ENCODE measurements around the gene ADAMTSL2.

The ADAMTSL2 gene

DNA sequence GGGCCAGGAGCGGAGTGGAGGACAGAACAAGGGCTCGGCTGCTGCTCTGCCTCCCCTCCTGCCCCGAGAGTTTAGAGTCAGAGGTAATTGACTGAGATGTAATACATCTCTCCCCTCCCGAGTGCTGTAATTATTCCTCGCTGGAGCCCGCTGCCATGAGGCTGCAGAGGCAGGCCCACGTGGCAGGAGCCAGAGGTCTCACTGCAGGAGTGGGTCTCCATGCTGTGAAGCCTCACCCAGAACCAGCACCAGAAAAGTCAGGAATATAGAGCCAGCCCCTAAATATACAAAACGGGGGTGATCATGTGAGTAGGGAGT, 72.2 kb downstream of the ADAMTSL2 start:
- in situ Hi-C loops (cut with HindIII; ENCODE audit: low sequenced_read_pairs), result no loop called here
- DNase-seq (ENCODE audit: low read depth), result no peak
- H3K4me3 ChIP-seq (ENCODE audit: low read depth, low read length), result no peak overlapping the region
- TF ChIP-seq, protein P1, sequence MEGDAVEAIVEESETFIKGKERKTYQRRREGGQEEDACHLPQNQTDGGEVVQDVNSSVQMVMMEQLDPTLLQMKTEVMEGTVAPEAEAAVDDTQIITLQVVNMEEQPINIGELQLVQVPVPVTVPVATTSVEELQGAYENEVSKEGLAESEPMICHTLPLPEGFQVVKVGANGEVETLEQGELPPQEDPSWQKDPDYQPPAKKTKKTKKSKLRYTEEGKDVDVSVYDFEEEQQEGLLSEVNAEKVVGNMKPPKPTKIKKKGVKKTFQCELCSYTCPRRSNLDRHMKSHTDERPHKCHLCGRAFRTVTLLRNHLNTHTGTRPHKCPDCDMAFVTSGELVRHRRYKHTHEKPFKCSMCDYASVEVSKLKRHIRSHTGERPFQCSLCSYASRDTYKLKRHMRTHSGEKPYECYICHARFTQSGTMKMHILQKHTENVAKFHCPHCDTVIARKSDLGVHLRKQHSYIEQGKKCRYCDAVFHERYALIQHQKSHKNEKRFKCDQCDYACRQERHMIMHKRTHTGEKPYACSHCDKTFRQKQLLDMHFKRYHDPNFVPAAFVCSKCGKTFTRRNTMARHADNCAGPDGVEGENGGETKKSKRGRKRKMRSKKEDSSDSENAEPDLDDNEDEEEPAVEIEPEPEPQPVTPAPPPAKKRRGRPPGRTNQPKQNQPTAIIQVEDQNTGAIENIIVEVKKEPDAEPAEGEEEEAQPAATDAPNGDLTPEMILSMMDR (IDR thresholded peaks at IDR 0.05; ENCODE audit: low read depth, low read length, missing control alignments), result no peak

DNA sequence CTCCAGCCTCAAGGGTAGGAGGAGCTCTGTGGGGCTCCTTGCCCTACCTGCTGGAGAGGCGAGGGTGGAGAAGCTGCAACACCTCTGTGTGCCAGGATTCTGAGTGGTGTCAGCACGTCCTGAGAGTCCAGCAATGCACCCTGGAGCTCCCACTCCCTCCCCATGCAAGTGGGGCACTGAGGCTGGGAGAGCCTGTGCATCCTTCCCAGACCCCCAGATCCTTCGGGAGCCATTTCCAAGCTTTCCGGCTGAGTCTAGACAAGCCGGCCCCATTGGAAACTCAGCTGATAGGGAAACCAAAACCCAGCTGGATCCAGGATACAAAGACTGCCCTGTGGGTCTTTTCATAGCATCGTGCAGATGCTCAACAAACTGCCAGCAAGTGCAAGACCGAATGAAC, 72.9 kb downstream of the ADAMTSL2 start:
- in situ Hi-C loops (cut with HindIII; ENCODE audit: low sequenced_read_pairs), result no loop called here
- H3K4me3 ChIP-seq (ENCODE audit: low read depth, low read length), result no peak overlapping the region
- TF ChIP-seq, protein P1 (IDR thresholded peaks at IDR 0.05; ENCODE audit: low read depth, low read length, missing control alignments), result no peak
- DNase-seq (ENCODE audit: low read depth), result no peak

DNA sequence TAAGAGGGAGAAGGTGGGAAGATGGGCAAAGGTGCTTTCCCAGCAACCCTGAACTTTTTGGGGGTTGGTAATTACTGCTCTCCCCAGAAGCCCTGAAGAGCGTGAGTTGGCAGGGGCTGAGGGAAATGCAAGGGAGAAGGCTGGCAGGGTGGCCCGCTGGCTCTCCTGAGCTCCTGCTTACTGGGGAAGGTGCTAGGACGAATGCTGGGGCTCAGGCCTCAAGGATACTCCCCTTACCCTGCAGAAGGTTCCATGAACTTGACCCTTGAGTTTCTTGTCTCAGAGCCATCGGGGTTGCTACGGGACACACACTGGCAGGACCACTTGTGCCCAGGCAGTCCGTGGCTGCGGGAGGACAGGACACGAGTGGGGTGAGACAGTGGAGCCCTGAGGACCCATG, 73.5 kb downstream of the ADAMTSL2 start:
- no peak for DNase-seq (ENCODE audit: low read depth)
- in situ Hi-C loops (cut with HindIII; ENCODE audit: low sequenced_read_pairs), result no loop called here
- TF ChIP-seq, protein P1 (IDR thresholded peaks at IDR 0.05; ENCODE audit: low read depth, low read length, missing control alignments), result no peak
- no peak overlapping the region for H3K4me3 ChIP-seq (ENCODE audit: low read depth, low read length)

DNA sequence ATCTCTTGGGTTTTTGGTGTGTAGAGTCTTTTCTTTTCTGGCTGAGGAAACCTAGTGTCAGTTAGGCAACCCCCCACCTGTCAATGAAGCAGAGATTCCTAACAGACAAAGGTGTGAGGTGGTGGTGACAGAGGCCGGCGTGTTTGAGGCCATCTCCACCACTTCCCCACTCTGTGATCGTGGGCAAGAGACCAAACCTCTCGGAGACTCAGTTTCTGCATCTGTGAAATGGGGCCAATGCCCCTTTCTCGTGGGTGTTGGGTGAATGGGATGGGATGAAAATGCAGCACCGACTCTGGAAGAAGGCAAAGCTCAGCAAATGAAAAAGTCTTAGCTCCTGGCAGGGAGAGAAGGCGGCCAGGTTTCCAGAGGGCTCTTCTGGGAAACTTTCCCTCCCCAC, 73.9 kb downstream of the ADAMTSL2 start:
- TF ChIP-seq, protein P1 (IDR thresholded peaks at IDR 0.05; ENCODE audit: low read depth, low read length, missing control alignments), result no peak
- no peak for DNase-seq (ENCODE audit: low read depth)
- H3K4me3 ChIP-seq (ENCODE audit: low read depth, low read length), result no peak overlapping the region
- in situ Hi-C loops (cut with HindIII; ENCODE audit: low sequenced_read_pairs), result no loop called here

DNA sequence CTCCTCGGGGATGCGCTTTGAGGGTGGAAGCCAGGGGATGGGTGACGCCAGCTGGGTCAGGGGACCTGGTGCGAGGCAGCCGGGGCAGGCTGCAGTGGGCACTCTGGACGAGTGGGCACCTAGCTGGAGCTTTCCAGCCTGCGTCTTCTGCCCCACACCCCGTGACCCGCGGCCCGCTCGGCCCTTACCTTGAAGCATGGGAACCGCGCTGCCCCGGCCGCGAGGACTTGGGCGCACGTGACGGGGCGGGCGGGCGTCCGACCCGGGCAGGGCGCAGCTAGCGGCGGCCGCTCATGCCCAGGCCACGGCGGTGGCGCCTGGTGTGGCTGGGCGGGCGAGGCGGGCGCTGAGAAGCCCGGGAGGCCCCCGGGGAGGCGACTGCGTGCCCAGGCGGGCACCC, 74.4 kb downstream of the ADAMTSL2 start:
- TF ChIP-seq, protein P1 (IDR thresholded peaks at IDR 0.05; ENCODE audit: low read depth, low read length, missing control alignments), result no peak
- in situ Hi-C loops (cut with HindIII; ENCODE audit: low sequenced_read_pairs), result no loop called here

DNA sequence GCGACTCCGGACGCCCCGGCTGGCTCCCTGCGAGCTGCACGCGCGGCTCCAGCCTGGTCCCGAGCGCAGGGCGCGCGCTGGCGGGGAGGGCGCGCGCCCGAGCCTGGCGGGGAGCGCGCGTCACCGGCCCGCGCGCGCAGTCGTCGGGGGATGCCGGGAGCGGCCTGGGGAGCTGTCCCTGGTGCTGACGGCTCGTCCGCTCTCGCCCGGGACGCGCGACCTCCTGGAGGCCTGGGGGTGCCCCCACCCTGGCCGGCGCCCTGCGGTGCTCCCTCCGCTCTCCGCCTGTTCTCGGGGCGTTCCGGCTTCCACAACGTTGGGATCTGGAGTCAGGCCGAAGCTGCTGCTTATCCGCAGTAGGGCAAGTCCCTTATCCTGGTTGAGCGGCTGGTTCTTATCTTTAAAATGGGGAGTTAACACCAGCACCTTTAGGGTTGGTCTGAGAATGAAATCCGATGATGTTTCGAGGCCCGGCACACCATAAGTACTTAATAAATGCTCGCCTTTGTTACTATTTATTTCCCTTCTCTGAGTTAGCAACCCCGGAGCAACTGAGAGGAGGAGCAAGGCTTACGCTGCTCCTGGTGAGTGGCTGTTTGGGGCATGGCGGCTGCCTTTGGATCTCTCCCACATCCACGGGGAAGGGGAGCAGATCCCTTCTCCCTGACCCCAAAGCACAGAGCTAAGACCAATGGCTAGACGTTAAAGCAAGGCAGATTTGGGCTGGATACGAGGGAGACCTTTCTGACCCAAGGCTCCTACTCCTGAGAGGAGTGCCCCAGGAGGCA, 75.0 kb downstream of the ADAMTSL2 start, which contains the start of gene FAM163B:
TSS of gene FAM163B (minus strand) at position 79 of the 788 bp plus-strand sequence. CDS start 29,166 bp downstream, outside the sequence.
- in situ Hi-C loops (cut with HindIII; ENCODE audit: low sequenced_read_pairs), result no loop called here
- no peak for DNase-seq (ENCODE audit: low read depth)
- H3K4me3 ChIP-seq (ENCODE audit: low read depth, low read length), result no peak within 1 kb of the TSS
- TF ChIP-seq, protein P1 (IDR thresholded peaks at IDR 0.05; ENCODE audit: low read depth, low read length, missing control alignments), result no peak

More for the DNA sequence above, 74.4 kb downstream of the ADAMTSL2 start:
- H3K4me3 ChIP-seq (ENCODE audit: low read depth, low read length), result no peak overlapping the region
- no peak for DNase-seq (ENCODE audit: low read depth)

All from astrocyte of the cerebellum (primary cell).